Mammary epithelial cell (primary cell): ENCODE measurements around the gene CENPX.

ENCODE experiments used
- CTCF ChIP-seq, 2 donors: IDR thresholded peaks in 1 of 2; conservative IDR thresholded peaks in 1 of 2; 2 replicates each; pipeline ENCODE4 v1.5.1; 2011 to 2012; ENCODE audit warnings: inconsistent platforms in 2 of 2, low read length in 2 of 2, mild to moderate bottlenecking in 2 of 2, control low read depth in 1 of 2, low read depth in 1 of 2; ENCODE audit not compliant: insufficient read depth in 1 of 2; ENCODE audit errors: extremely low read depth in 1 of 2
- EZH2 ChIP-seq: IDR thresholded peaks from 2 replicates; pipeline ENCODE4 v1.6.1; 2012; ENCODE audit warnings: low read length, inconsistent platforms, borderline replicate concordance

GRCh38 chr17:82025401-82026107 lies 2.9 kb upstream of the CENPX start:
- TF ChIP-seq CTCF (conservative IDR thresholded peaks at IDR 0.05 in 1 of 2, IDR thresholded peaks at IDR 0.05 in 1 of 2; ENCODE audit: extremely low read depth in 1 of 2, insufficient read depth in 1 of 2, low read depth in 1 of 2, low read length in 2 of 2) (no peak), EZH2 (no peak)
